Loucy (cell line): Measurements from ENCODE around the gene ARHGEF9.

Experiments used
- H2AFZ ChIP-seq: fragments of 200-600 bp; sonication (generic); 2 replicates; pipeline ENCODE4 v1.6.0; 2016; ENCODE audit warnings: antibody characterized with exemption, mild to moderate bottlenecking, low read length, moderate library complexity
- H3F3A ChIP-seq: fragments of 200-600 bp; 2 replicates; pipeline ENCODE4 v1.6.0; 2016; ENCODE audit warnings: antibody characterized with exemption, low read depth, mild to moderate bottlenecking
- H3K27me3 ChIP-seq: fragments of 200-600 bp; sonication (generic); 2 replicates; pipeline ENCODE4 v1.6.1; 2014; ENCODE audit warnings: low read length, mild to moderate bottlenecking; ENCODE audit not compliant: insufficient read depth, poor library complexity, severe bottlenecking
- H3K36me3 ChIP-seq: fragments of 200-600 bp; sonication (generic); 2 replicates; pipeline ENCODE4 v1.6.1; 2016; ENCODE audit warnings: low read length; ENCODE audit not compliant: insufficient read depth
- H3K4me1 ChIP-seq: fragments of 200-600 bp; sonication (generic); 2 replicates; pipeline ENCODE4 v1.5.1; 2014; ENCODE audit warnings: low read length, mild to moderate bottlenecking; ENCODE audit not compliant: insufficient read depth, poor library complexity, severe bottlenecking
- H3K4me2 ChIP-seq: fragments of 200-600 bp; sonication (generic); 2 replicates; pipeline ENCODE4 v1.6.0; 2014; ENCODE audit warnings: antibody characterized with exemption, low read length, low read depth, mild to moderate bottlenecking; ENCODE audit not compliant: poor library complexity, severe bottlenecking
- H3K4me3 ChIP-seq: fragments of 200-600 bp; sonication (generic); 2 replicates; pipeline ENCODE4 v1.5.1; 2014; ENCODE audit warnings: low read length, mild to moderate bottlenecking, mixed read lengths; ENCODE audit not compliant: poor library complexity, severe bottlenecking
- H3K79me2 ChIP-seq: fragments of 200-600 bp; sonication (generic); 2 replicates; pipeline ENCODE4 v1.6.1; 2014; ENCODE audit warnings: low read length; ENCODE audit not compliant: insufficient read depth
- H3K9ac ChIP-seq: fragments of 200-600 bp; sonication (generic); 2 replicates; pipeline ENCODE4 v1.6.0; 2014; ENCODE audit warnings: mild to moderate bottlenecking, low read depth, low read length, moderate library complexity; ENCODE audit not compliant: poor library complexity, severe bottlenecking
- H3K9me2 ChIP-seq: fragments of 200-600 bp; sonication (generic); replicated peaks from 2 replicates; pipeline ENCODE4 v1.6.1; 2016; ENCODE audit warnings: low read depth, low read length, mixed read lengths
- H3K9me3 ChIP-seq: fragments of 200-600 bp; sonication (generic); 2 replicates; pipeline ENCODE4 v1.6.1; 2014; ENCODE audit warnings: mild to moderate bottlenecking, antibody characterized with exemption, low read length, low read depth; ENCODE audit not compliant: insufficient read depth
- H4K20me1 ChIP-seq: fragments of 200-600 bp; sonication (generic); 2 replicates; pipeline ENCODE4 v1.6.0; 2014; ENCODE audit warnings: antibody characterized with exemption, low read length, mild to moderate bottlenecking; ENCODE audit not compliant: insufficient read depth, poor library complexity, severe bottlenecking
- EZH2phosphoT487 ChIP-seq: fragments of 200-600 bp; IDR thresholded peaks from 2 replicates; pipeline ENCODE4 v1.6.1; 2018; ENCODE audit warnings: antibody characterized with exemption, mild to moderate bottlenecking, moderate library complexity, borderline replicate concordance
- TF ChIP-seq, protein P1 (sequence below): fragments of 200-600 bp; sonication (generic); conservative IDR thresholded peaks from 2 replicates; pipeline ENCODE4 v1.5.1; 2014; ENCODE audit warnings: mild to moderate bottlenecking, antibody characterized with exemption, low read length

ARHGEF9 gene

DNA sequence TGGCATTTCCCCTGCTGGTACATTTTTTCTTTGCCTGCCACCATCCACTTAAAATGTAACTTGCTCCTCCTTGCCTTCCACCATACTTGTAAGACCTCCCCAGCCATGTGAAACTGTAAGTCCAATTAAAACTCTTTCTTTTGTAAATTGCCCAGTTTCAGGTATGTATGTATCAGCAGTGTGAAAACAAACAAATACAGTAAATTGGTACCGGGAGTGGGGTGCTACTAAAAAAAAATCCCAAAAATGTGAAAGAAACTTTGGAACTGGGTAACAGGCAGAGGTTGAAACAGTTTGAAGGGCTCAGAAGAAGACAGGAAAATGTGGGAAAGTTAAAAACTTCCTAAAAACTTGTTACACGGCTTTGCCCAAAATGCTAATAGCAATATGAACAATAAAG, 16.3 kb downstream of the ARHGEF9 start:
- H3K4me1 ChIP-seq, result no peaks in the 10 kb centered on the region
- no peaks in the 10 kb centered on the region for H4K20me1 ChIP-seq
- no peaks in the 10 kb centered on the region for H3K27me3 ChIP-seq
- no peaks in the 10 kb centered on the region for H3F3A ChIP-seq
- no peaks in the 10 kb centered on the region for H3K79me2 ChIP-seq
- H3K9ac ChIP-seq, result no peak overlapping the region
- H3K36me3 ChIP-seq, result no peaks in the 10 kb centered on the region
- H2AFZ ChIP-seq, result no peak overlapping the region
- no peak for TF ChIP-seq EZH2phosphoT487
- TF ChIP-seq, protein P1, sequence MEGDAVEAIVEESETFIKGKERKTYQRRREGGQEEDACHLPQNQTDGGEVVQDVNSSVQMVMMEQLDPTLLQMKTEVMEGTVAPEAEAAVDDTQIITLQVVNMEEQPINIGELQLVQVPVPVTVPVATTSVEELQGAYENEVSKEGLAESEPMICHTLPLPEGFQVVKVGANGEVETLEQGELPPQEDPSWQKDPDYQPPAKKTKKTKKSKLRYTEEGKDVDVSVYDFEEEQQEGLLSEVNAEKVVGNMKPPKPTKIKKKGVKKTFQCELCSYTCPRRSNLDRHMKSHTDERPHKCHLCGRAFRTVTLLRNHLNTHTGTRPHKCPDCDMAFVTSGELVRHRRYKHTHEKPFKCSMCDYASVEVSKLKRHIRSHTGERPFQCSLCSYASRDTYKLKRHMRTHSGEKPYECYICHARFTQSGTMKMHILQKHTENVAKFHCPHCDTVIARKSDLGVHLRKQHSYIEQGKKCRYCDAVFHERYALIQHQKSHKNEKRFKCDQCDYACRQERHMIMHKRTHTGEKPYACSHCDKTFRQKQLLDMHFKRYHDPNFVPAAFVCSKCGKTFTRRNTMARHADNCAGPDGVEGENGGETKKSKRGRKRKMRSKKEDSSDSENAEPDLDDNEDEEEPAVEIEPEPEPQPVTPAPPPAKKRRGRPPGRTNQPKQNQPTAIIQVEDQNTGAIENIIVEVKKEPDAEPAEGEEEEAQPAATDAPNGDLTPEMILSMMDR, result no peak
- H3K9me2 ChIP-seq, result no peaks in the 10 kb centered on the region
- H3K9me3 ChIP-seq, result no peaks in the 10 kb centered on the region
- H3K4me2 ChIP-seq, result no peak overlapping the region
- no peak overlapping the region for H3K4me3 ChIP-seq

DNA sequence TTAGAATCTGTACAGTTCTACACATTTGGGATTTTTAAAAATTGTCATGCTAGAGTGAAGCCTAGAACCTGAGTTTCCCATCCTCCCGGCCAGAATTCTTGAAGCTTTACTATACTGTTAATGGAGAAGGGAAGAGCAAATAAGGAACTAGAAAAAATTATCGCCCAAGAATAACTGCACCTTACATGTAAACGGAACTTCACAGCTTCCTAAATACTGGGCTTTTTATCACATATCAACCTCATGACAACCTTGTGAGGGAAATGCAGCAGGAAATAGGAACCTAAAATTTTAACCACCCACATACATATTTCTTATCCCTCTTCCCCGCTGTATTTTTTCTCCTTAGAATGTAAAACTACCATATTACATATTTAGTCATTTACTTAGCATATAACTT, 19.3 kb downstream of the ARHGEF9 start:
- no peak overlapping the region for H3K4me3 ChIP-seq
- H3K9ac ChIP-seq, result no peak overlapping the region
- TF ChIP-seq, protein P1, result no peak
- no peak for TF ChIP-seq EZH2phosphoT487
- H4K20me1 ChIP-seq, result no peaks in the 10 kb centered on the region
- no peaks in the 10 kb centered on the region for H3F3A ChIP-seq
- H3K79me2 ChIP-seq, result no peaks in the 10 kb centered on the region
- H3K9me3 ChIP-seq, result no peaks in the 10 kb centered on the region
- no peaks in the 10 kb centered on the region for H3K36me3 ChIP-seq
- H3K4me2 ChIP-seq, result no peak overlapping the region
- no peaks in the 10 kb centered on the region for H3K9me2 ChIP-seq
- H2AFZ ChIP-seq, result no peak overlapping the region
- no peaks in the 10 kb centered on the region for H3K27me3 ChIP-seq
- H3K4me1 ChIP-seq, result peaks cover 7% of the 10 kb centered on the region

DNA sequence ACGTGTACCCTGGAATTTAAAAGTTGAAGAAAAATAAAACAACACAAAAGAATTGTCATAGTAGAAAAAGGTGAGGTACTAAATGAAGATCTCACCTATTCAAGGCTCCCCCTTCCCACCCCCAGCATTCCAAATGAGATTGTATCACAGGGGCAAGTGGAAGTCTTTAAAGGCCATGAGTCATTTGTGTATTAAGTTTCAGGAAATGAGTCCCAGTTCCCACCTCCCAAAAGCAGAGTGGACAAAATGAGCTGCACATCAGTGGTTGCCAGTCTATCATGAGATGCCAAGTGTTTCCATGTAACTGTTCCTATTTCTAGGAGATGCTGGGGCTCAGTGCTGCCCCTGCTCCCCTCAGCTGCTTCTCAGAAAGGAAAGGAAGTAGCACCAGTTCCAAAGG, 20.1 kb downstream of the ARHGEF9 start:
- H3K36me3 ChIP-seq, result no peaks in the 10 kb centered on the region
- H4K20me1 ChIP-seq, result no peaks in the 10 kb centered on the region
- no peaks in the 10 kb centered on the region for H3K9me2 ChIP-seq
- no peak overlapping the region for H3K9ac ChIP-seq
- H3K9me3 ChIP-seq, result no peaks in the 10 kb centered on the region
- no peak overlapping the region for H3K4me2 ChIP-seq
- no peaks in the 10 kb centered on the region for H3K27me3 ChIP-seq
- no peaks in the 10 kb centered on the region for H3K79me2 ChIP-seq
- H3F3A ChIP-seq, result no peaks in the 10 kb centered on the region
- TF ChIP-seq EZH2phosphoT487, result no peak
- TF ChIP-seq, protein P1, result no peak
- H3K4me3 ChIP-seq, result no peak overlapping the region
- H2AFZ ChIP-seq, result no peak overlapping the region
- H3K4me1 ChIP-seq, result peaks cover 7% of the 10 kb centered on the region
